GM18498 (cell line): Measurements from ENCODE around the gene CENPB.
A peak's percentile ranks its signal among the peaks of the same experiment; 100 is the strongest.
"Not testable (repeated sequence)": the region's sequence is repeated elsewhere in the genome, so short reads cannot be mapped to it uniquely, and the experiment has no call there.

ENCODE experiments used
- ATAC-seq: cut with Tn5 transposase; IDR thresholded peaks from one replicate; pipeline ENCODE4 v1.9.1; 2021; ENCODE audit warnings: mild to moderate bottlenecking, moderate library complexity; ENCODE audit not compliant: unreplicated experiment

Gene CENPB

DNA sequence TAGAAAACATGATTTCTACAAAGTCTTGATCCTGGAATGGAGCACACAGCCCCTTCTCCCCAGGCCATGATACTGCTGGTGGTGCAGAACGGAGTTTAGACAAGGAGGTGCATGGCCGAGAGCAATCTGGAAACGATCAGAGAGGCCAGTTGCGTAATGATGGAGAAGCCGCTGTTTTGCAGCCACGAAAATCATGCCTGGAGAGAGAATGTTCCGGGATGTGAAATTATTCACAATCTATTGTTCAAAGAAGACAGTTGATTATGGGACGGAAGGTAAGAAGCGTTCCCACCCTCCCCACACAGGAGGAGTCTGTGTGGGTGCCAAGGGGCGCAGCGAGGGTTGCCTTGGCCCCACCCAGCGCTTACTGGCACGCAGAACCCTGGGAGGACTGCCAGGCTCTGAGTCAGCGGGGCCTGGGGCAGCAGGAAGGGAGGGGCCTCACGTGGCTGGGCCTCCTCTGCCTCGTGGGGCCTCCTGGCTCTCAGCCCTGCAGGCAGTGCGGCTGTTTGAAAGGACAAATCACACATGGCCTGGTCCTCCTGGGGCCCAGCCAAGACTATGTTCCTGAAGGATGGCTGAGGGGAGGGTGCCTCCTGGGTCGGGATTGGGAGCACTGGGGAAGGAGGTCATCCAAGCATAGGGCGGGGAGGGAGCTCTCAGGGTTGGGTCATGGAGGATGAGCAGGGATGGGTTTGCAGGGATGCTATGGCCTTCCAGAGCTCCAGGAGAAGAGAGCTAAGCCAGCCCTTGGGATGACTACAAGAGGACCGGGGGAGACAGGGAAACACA is 25.1 kb upstream of the CENPB start:
- ATAC-seq: peak; percentile 54

DNA sequence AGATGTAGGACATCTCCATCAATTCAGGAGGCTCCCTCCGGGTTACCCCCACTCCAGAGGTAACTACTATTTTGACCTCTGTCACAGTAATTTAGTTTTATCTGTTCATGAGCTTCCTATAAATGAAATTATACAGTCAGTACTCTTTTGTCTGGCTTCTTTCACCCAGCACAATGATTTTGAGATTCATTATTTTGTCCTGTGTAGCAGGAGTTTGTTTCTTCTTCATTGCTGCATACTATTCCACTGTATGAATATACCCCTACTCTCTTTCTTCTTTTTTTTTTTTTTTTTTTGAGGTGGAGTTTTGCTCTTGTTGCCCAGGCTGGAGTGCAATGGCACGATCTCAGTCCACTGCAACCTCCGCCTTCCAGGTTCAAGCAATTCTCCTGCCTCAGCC is 22.0 kb upstream of the CENPB start:
- ATAC-seq: no peak

DNA sequence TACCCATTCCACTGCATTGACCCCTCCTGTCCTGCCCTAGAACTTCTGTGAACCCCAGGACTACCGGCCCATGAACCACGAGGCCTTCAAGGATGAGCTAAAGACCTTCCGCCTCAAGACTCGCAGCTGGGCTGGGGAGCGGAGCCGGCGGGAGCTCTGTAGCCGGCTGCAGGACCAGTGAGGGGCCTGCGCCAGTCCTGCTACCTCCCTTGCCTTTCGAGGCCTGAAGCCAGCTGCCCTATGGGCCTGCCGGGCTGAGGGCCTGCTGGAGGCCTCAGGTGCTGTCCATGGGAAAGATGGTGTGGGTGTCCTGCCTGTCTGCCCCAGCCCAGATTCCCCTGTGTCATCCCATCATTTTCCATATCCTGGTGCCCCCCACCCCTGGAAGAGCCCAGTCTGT is 18.2 kb upstream of the CENPB start:
- no peak for ATAC-seq

DNA sequence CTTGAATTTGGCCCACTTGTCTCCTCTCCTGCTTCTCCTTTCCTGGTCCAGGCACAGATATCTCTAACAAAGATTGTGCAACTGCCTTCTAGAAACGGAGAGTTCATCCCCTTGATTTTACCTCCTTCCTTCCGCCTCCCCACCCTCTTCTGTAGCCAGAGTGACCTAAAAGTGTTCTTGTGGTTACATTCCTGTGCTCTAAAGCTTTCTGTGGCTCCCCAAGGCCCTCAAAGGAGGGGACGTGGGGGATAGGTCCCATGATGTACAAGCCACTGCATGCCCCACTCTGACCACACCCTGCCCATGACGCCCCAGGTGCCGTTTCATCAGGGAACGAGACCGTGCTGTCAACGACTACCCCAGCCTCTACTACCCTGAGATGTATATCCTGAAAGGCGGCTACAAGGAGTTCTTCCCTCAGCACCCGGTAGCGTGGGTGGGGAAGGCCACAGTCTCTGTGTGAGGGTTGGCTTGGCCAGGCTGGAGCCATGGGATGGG is 17.8 kb upstream of the CENPB start:
- no peak for ATAC-seq

DNA sequence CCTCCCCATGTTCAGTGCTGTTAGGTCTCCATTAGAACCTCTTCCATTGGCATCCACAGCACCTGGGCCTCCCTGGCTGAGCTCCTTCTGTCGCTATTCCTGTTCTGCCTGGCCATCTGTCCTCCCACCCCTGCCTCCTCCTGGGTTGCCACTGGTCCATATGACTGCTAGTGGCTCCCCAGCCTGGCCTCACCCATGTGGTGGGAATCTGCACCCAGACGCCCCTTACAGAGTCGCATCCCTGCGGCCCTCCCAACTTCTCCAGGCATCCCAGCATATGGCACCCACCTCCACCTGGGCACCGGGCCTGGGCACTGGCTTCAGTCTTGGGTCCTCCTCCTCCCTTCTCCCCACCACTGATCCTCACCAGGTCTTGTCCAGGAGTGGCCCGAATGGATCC is 17.3 kb upstream of the CENPB start:
- no peak for ATAC-seq

DNA sequence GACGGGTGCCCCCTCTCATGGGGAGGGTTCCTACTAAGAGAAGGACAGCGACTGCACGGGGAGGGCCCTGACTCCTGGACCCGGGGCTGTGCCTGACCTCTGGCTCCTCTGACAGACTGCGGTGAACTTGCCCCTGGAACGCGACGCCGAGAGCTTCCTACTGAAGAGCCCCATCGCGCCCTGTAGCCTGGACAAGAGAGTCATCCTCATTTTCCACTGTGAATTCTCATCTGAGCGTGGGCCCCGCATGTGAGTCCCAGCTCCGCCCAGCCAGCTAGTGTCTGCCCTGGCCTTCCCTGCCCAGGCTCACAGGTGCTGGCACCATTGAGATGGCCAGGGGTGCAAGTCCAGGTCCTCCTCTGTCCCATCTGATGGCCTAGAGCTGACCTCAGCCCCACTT is 16.7 kb upstream of the CENPB start:
- ATAC-seq: no peak

DNA sequence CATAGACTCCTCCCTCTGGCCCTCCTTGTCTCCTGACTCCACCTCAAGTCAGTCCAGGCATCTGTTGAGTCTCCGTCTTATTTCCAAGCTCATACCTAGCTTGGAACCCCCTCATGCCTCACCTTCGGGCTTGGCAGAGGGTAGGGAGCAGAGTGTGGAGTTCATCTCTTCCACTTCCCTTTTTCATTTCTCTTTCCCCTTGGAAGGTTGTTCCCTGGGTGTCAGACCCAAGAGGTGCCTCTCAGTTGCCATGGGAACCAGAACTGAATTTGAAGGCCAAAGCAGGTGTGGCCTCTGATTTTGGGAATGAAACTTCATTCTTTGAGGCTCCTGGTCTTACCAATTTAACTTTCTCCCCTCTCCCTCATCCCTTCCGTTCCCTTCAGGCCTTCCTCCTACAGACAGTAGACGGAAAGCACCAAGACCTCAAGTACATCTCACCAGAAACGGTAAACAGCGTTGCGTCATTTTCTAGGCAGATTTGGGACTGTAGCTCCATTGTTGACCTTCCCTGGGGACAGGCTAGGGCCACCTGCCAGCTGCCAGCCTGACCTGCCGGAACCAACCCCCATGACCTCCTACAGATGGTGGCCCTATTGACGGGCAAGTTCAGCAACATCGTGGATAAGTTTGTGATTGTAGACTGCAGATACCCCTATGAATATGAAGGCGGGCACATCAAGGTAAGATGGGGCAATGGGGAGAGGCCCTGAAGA is 16.1 kb upstream of the CENPB start:
- ATAC-seq: no peak

DNA sequence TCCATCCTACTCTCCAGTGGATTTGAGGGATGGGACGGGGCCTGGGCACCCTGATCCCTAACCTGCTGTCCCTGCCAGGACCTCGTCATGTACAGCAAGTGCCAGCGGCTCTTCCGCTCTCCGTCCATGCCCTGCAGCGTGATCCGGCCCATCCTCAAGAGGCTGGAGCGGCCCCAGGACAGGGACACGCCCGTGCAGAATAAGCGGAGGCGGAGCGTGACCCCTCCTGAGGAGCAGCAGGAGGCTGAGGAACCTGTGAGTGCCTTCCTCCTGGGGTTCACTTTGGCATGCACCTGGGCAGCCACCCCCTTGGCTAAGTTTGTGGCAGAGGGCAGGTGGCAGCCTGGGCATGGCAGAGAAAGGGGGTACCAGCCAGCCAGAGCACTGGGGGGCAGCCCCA is 15.3 kb upstream of the CENPB start:
- no peak for ATAC-seq

DNA sequence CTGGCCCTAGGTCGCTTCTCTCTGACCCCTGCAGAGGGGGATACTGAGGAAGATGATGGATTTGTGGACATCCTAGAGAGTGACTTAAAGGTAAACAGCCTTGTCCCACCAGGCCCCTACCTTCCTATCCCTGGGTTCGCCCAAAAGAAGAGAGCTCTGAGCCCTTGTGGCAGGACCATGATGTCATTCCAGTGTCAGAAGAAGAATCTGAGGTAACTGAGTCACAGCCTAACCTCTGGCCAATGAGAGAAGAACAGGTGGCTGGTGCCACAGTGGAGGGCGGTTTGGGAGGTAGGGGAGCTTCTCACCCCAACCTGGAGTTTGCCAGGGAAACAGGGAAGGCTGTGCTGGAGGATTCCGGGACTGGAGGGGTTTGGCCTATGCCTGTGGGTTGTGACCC is 14.8 kb upstream of the CENPB start:
- no peak for ATAC-seq

DNA sequence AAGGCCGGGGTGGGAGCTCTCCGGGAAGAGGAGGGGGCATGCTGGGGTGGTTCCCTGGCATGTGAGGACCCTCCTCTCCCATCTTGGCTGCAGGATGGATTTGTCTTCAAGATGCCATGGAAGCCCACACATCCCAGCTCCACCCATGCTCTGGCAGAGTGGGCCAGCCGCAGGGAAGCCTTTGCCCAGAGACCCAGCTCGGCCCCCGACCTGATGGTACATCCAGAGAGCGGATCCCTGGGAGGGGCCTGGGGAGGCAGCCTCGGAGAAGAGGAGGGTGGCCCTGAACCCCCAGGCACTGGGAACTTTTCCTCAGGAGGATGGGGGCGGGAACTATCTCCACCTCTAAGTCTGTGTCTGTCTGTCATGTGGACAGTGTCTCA is 14.3 kb upstream of the CENPB start:
- ATAC-seq: no peak

DNA sequence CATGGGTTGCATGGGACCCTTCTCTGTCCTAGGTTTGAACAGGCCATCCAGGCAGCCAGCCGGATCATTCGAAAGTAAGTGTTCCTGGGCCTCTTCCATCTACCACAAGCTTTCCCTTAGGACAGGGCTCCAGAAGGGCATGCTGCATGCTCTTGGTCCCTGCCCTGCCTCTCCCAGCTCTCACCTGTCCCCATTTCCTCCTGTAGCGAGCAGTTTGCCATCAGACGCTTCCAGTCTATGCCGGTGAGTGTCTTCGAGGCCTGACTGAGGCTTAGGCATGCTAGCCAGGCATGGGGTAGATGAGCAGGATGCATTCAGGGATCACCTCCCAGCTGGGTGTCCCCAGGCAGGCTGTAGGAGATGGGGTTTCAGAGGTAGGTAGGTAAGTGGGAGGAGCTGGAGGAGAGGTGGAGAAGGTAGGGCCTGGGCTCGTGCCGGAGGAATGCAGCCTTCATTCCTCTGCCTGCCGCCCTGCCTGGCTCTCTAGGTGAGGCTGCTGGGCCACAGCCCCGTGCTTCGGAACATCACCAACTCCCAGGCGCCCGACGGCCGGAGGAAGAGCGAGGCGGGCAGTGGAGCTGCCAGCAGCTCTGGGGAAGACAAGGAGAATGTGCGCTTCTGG is 13.8 kb upstream of the CENPB start:
- no peak for ATAC-seq

DNA sequence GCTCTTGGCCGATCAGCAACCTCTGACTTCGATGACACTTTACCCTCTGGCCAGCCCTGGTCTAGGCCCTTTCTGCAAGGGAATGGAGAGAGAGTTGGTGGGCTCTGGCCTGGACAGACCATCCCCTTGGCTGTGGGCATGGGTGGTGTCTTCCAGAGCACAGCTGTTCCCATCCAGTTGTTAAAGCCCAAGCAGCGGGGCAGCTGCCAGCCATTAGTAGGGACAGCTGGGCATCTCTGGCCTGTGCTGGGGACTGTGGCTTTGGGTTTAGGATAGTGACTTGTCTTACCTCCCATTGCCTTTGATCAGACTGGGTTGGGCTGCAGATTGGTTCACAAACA is 12.3 kb upstream of the CENPB start:
- ATAC-seq: no peak

DNA sequence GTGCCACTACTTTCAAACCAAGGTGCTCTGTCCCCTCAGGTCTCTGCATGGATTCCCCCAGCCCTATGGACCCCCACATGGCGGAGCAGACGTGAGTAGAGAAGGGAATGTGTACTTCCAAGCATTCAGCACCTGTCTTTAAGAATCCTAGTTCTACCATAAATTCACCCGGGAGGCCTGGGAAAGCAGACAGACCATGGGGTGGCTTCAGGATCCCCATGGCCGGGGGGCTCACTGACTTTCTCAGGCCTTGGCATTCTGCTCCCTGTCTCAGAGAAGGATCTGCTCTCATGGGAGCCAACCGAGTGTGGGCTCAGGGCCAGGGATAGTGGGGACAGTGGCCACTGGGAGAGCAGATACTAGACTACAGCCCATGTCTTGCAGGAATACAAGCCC is 11.8 kb upstream of the CENPB start:
- no peak for ATAC-seq

DNA sequence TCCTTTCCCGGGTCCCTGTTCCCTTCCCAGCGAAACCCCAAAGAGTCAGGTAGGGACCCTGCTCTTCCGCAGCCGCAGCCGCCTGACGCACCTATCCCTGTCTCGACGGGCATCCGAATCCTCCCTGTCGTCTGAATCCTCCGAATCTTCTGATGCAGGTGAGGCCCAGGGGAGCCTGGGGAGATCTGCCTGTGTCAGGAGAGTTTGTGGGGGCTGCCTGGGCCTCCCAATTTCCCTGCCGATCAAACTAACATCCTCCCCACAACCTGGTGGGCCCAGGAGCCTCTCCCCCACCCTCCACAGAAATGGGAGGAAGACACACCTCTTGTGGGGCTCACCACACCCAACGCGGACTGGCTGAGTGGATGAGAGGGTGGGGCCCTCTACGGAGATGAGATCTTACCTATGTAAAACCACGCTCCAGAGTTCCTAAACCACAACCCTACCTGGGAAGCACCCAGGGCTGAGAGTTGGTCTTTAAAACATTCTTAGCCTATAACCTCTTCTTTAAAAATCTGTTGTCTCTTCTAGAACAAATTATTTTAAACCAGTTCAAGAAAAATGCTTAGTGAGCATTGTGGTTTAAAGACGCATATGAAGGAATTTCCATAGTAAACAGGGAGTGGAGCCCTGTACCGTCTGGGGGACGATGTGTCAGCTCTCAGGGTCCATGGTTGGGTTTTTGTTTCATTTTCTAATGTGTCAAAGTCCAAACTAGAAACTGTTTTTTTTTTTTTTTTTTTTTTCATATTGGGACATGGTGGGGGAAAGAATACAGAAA is 11.2 kb upstream of the CENPB start:
- ATAC-seq: no peak

DNA sequence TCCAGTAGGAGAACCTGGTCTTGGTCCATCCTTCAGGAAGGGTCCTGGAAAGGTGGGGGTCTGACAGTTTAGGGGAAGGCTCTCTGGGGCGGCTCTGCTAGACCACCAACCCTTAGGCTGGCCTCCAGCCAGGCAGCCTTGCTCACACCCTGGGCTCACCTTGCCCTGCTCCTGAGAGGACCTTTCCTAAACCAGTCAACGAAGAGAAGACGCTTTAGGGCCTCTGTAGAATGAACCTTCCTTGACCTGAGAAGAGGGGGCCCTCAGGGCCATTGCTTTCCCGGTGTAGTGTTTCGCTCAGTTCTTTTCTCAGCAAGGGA is 10.6 kb upstream of the CENPB start:
- no peak for ATAC-seq

DNA sequence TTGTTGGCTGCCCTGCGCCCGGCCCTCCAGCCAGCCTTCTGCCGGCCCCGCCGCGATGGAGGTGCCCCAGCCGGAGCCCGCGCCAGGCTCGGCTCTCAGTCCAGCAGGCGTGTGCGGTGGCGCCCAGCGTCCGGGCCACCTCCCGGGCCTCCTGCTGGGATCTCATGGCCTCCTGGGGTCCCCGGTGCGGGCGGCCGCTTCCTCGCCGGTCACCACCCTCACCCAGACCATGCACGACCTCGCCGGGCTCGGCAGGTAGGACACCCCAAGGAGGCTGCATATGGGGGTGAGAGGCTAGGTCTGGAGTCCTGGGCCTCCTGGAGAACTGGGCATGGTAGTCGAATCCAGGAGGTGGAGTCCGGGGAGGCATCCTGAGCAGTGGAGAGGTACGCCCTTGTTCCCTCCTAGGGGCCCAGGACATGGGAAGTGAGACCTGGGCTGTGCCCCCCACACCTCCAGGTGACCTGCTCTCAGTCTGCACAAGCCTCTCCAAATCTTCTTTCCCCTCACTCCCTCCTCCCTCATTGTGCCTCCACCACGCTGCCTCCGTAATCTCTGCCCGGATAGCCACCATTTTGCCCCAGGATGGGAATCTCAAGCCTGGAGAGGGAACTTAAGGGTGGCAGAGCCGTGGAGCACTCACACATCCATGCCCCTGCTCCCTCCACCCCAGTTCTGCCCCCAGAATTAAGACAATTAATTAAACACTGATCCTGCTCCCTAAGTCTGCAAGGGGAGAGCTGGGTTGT is 10.1 kb upstream of the CENPB start:
- peak; percentile 12 for ATAC-seq

DNA sequence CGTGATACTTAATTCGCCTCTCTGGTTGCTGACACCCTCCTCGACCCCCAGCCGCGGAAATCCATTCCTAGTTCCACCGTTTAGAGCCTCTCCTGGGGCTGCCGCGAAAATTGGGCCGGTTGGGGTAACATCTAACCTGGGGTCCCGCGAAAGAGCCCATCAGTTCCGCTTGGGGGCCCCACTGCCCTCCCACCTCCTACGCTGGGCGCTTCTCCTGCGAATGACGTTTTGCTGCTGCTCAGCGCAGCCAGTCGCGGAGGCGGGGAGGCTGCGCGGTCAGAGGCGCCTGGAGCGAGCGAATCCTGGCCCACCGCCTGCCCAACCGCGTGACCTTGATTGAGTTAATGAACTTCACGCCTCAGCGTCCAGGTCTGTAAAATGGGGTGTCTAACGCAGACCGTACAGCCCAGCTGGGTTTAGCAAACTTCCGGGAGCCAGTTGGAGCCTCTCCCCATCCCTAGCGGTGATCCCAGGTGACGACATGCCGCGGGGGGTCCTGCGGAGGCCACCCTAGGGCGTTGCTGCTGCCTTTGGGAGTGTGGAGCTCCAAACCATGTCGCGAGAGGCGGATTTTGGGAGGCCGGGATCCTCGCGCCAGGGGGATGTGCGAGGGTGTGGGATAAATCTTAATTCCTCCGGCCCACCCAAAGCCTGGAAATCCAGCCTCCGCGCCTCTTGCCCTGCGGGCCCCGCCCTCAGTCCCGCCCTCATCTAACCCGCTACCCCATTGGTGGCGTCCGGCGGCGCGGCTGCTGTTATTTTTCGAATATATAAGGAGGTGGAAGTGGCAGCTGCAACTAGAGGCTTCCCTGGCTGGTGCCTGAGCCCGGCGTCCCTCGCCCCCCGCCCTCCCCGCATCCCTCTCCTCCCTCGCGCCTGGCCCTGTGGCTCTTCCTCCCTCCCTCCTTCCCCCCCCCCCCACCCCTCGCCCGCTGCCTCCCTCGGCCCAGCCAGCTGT is 9.2 kb upstream of the CENPB start, which contains the start of gene CDC25B:
CDC25B (plus strand) TSS at position 800 of the 958 bp plus-strand sequence. CDS start 222 bp downstream, outside the sequence.
- peak; percentile 66 for ATAC-seq

DNA sequence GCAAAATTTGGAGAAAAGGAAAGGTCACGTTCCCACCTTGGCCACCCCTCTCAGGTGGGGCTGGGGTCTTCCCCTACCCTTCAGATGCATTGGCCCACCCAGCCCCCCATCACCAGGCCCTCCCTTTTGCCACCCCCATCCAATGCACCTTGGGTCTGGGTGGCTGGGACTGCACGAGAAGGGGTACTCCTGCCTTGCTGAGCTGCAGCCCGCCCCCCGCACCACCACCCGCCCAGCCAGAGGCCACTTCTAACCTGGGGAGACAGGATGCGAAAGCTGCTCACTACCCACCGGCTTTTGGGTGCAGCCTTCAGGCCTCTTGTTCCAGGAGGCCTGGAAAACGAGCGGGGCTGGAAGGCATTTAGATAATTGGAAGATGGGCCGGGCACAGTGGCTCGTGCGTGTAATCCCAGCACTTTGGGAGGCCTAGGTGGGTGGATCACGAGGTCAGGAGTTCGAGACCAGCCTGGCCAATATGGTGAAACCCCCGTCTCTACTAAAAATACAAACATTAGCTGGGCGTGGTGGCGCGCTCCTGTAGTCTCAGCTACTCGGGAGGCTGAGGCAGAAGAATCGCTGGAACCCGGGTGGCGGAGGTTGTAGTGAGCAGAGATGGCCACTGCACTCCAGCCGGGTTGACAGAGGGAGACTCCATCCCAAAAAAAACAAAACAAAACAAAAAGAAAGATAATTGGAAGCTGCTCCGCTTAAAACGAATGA is 8.3 kb upstream of the CENPB start:
- ATAC-seq: no peak

DNA sequence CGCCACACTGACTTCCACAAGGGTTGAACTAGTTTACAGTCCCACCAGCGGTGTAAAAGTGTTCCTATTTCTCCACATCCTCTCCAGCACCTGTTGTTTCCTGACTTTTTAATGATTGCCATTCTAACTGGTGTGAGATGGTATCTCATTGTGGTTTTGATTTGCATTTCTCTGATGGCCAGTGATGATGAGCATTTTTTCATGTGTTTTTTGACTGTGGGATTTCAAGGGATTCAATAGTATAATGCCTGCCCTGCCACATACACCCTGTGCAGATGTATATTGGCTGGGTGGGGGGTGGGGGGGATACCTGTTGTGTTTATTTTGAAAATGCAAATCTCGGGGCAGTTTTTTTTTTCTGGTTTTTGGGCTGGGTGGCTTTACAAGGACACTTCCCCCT is 7.6 kb upstream of the CENPB start:
- not testable (repeated sequence) for ATAC-seq
